ENCODE results near the gene GMDS. TPM values are rescaled to one million over a fixed set of nuclear protein-coding genes. Genes with fewer than 3 reads are reported as not detected.

The GMDS gene
- total and polyA plus RNA-seq, 9 donors = 6.6 to 20.6 (median 11.0) TPM

GRCh38 chr6:1576166-1576565 lies 669.2 kb downstream of the GMDS start:
- no peak overlapping the region for H3K27ac ChIP-seq
- no peaks in the 10 kb centered on the region for H3K4me1 ChIP-seq (ENCODE audit: insufficient read depth)
- H3K9me3 ChIP-seq = no peaks in the 10 kb centered on the region
- TF ChIP-seq POLR2A (IDR thresholded peaks at IDR 0.05) (no peak), EP300 (IDR thresholded peaks at IDR 0.05) (no peak)
- TF ChIP-seq, protein P1, sequence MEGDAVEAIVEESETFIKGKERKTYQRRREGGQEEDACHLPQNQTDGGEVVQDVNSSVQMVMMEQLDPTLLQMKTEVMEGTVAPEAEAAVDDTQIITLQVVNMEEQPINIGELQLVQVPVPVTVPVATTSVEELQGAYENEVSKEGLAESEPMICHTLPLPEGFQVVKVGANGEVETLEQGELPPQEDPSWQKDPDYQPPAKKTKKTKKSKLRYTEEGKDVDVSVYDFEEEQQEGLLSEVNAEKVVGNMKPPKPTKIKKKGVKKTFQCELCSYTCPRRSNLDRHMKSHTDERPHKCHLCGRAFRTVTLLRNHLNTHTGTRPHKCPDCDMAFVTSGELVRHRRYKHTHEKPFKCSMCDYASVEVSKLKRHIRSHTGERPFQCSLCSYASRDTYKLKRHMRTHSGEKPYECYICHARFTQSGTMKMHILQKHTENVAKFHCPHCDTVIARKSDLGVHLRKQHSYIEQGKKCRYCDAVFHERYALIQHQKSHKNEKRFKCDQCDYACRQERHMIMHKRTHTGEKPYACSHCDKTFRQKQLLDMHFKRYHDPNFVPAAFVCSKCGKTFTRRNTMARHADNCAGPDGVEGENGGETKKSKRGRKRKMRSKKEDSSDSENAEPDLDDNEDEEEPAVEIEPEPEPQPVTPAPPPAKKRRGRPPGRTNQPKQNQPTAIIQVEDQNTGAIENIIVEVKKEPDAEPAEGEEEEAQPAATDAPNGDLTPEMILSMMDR (IDR thresholded peaks at IDR 0.05) = no peak
- no peaks in the 10 kb centered on the region for H3K27me3 ChIP-seq
- intact Hi-C loops (cut with DNase I) = no loop called here
- H3K4me3 ChIP-seq = no peak overlapping the region
- 44 to 57% (median 53%) methylated on average over 9 of the region's 9 CpGs for WGBS, 3 donors
- H3K36me3 ChIP-seq = no peaks in the 10 kb centered on the region
- DNase-seq = no peak

- intact Hi-C loops (cut with DNase I) = no loop called here
- Histone ChIP-seq H3K9me3 (no peaks in the 10 kb centered on the region), H3K4me3 (no peak overlapping the region), H3K27me3 (no peaks in the 10 kb centered on the region), H3K27ac (peak overlapping the region; percentile 37 to 40), H3K4me1 (ENCODE audit: insufficient read depth) (no peaks in the 10 kb centered on the region), H3K36me3 (no peaks in the 10 kb centered on the region)
- WGBS, 3 donors = 6 to 11% (median 10%) methylated on average over 15 to 16 of the region's 16 CpGs
- TF ChIP-seq POLR2A (IDR thresholded peaks at IDR 0.05) (no peak), EP300 (IDR thresholded peaks at IDR 0.05) (no peak)
- DNase-seq = peak; percentile 44 to 70 (median 53)
These were observed 670.0 kb downstream of the GMDS start for GRCh38 chr6:1575210-1576041.

DNA sequence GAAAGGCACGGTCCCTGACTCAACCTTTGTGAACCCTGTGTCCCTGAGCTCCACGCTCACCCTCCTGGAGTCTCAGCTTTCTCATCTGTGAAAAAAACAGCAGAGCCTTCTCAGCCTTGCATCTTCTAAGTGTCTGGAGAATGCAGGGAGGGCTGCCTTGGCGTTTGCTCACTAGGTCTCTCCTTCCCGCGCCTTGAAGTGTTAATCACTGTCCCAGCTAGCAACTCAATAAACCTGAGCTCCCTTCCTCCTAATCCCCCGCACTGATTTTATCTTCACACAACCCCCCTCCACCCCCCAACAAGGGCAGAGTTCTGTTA lies 670.6 kb downstream of the GMDS start:
- intact Hi-C loops (cut with DNase I) = no loop called here
- Histone ChIP-seq H3K27ac (peak overlapping the region; percentile 37 to 40), H3K4me1 (ENCODE audit: insufficient read depth) (no peaks in the 10 kb centered on the region), H3K4me3 (no peak overlapping the region), H3K9me3 (no peaks in the 10 kb centered on the region), H3K36me3 (no peaks in the 10 kb centered on the region), H3K27me3 (no peaks in the 10 kb centered on the region)
- WGBS, 3 donors = 64 to 70% (median 66%) methylated on average over 6 of the region's 6 CpGs
- TF ChIP-seq POLR2A (IDR thresholded peaks at IDR 0.05) (no peak), EP300 (IDR thresholded peaks at IDR 0.05) (no peak)
- TF ChIP-seq, protein P1 (IDR thresholded peaks at IDR 0.05) = no peak
- no peak for DNase-seq

DNA sequence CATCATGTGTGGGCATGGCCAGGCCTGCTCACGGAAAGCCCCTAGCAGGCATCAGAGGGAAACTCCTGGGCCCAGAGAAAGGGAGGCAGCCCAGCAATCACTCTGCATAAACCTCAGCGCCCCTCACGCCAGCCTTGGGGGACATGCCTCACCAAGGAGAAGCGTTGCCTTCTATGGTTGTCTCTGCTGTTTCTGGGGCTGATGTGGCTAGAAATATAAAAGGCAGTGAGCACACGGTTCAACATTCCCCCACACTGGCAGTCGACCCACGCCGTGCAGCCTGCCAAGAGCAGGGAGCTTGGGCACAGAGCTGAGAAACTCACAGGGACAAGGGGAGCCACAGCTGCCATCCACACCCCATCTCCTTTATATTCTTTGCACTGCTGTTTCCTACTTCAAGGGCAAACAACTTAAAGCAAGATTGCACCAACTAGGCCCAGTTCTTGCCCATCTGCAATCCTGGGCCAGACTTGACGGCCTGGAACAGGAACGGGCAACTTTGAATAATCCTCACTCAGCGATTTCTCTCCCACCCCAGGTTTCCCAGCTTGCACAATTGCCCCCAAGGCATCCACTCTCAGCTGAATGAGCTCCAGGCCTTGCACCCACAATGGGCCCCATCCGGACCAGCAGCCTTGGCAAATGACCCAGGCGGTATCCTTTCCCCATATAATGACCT lies 671.2 kb downstream of the GMDS start:
- DNase-seq = no peak
- no peaks in the 10 kb centered on the region for H3K4me1 ChIP-seq (ENCODE audit: insufficient read depth)

More for the DNA sequence above, 671.2 kb downstream of the GMDS start:
- Histone ChIP-seq H3K4me3 (no peak overlapping the region), H3K9me3 (no peaks in the 10 kb centered on the region), H3K27me3 (no peaks in the 10 kb centered on the region), H3K36me3 (no peaks in the 10 kb centered on the region), H3K27ac (no peak overlapping the region)
- TF ChIP-seq, protein P1 (IDR thresholded peaks at IDR 0.05) = no peak
- no peak for TF ChIP-seq POLR2A (IDR thresholded peaks at IDR 0.05)
- no peak for TF ChIP-seq EP300 (IDR thresholded peaks at IDR 0.05)
- intact Hi-C loops (cut with DNase I) = no loop called here
- 83 to 90% (median 90%) methylated on average over 13 of the region's 13 CpGs for WGBS, 3 donors

All from ovary (tissue), 9 donors.